K562 (cell line): ENCODE data around the gene BNIP5. TPM values are rescaled to one million over a fixed set of nuclear protein-coding genes. Genes with fewer than 3 reads are reported as not detected.

Experiments used
- DMBX1 ChIP-seq: fragments of 250-450 bp; sonication (Bioruptor Pico); IDR thresholded peaks from 2 replicates; pipeline ENCODE4 v1.8.0; 2022; ENCODE audit warnings: inconsistent platforms, mild to moderate bottlenecking, moderate library complexity, borderline replicate concordance
- ELF4 ChIP-seq: fragments of 450-650 bp; formaldehyde crosslinking; IDR thresholded peaks from 2 replicates; pipeline ENCODE4 v1.4.0; 2022; ENCODE audit warnings: missing genetic modification characterization
- FOSL1 ChIP-seq: fragments of 200-800 bp; sonication (Bioruptor generic); conservative IDR thresholded peaks from 2 replicates; pipeline ENCODE4 v1.6.1; 2016; ENCODE audit warnings: missing genetic modification characterization, missing compliant biosample characterization
- HDAC1 ChIP-seq, 2 experiments: fragments of 450-650 bp; IDR thresholded peaks; 2 replicates each; pipeline ENCODE4 v1.6.1; 2016 to 2017; ENCODE audit warnings: inconsistent platforms in 1 of 2, mild to moderate bottlenecking in 1 of 2, moderate library complexity in 1 of 2
- NCOA2 ChIP-seq, 2 experiments: fragments of 450-650 bp; IDR thresholded peaks; 2 replicates each; pipeline ENCODE4 v1.6.1; 2018; ENCODE audit warnings: mild to moderate bottlenecking in 2 of 2, moderate library complexity in 1 of 2; ENCODE audit not compliant: partially characterized antibody in 2 of 2
- NR4A1 ChIP-seq, 2 experiments: fragments of 250-450 bp in 1 of 2; fragments of 450-650 bp in 1 of 2; sonication (Bioruptor Pico) in 1 of 2; IDR thresholded peaks; 2 replicates each; pipeline versions ENCODE4 v1.4.0 to v1.6.1; 2016 to 2020; ENCODE audit warnings: mild to moderate bottlenecking in 2 of 2, missing compliant biosample characterization in 1 of 2, missing genetic modification characterization in 1 of 2, moderate library complexity in 1 of 2
- TAL1 ChIP-seq: fragments of 450-650 bp; IDR thresholded peaks from 2 replicates; pipeline ENCODE4 v1.6.1; 2016; ENCODE audit warnings: mild to moderate bottlenecking
- TCF7L2 ChIP-seq: fragments of 150-350 bp; IDR thresholded peaks from 2 replicates; pipeline ENCODE4 v1.6.1; 2016; ENCODE audit warnings: low read depth, mild to moderate bottlenecking, low read length, moderate library complexity
- TRIM24 ChIP-seq, 2 experiments: fragments of 450-650 bp; IDR thresholded peaks; 2 replicates each; pipeline ENCODE4 v1.6.1; 2016
- ZBTB8A ChIP-seq: fragments of 450-650 bp; IDR thresholded peaks from 2 replicates; pipeline ENCODE4 v1.6.1; 2018; ENCODE audit warnings: mild to moderate bottlenecking, moderate library complexity; ENCODE audit not compliant: partially characterized antibody
- ZFP30 ChIP-seq: fragments of 250-450 bp; sonication (Bioruptor Pico); IDR thresholded peaks from 2 replicates; pipeline ENCODE4 v1.8.0; 2022; ENCODE audit warnings: moderate library complexity, mild to moderate bottlenecking, inconsistent platforms, borderline replicate concordance
- ZNF143 ChIP-seq: sonication (generic); formaldehyde crosslinking; IDR thresholded peaks from 2 replicates; pipeline ENCODE4 v1.9.0; 2022; ENCODE audit warnings: mild to moderate bottlenecking, missing genetic modification reagents
- ZNF830 ChIP-seq: fragments of 250-450 bp; sonication (Bioruptor Pico); IDR thresholded peaks from 2 replicates; pipeline ENCODE4 v1.5.0; 2021; ENCODE audit warnings: mild to moderate bottlenecking
- polyA plus RNA-seq, 8 experiments: library from polyadenylated mRNA; depleted of rRNA in 4 of 8; stranded (reverse) in 5 of 8; unstranded in 3 of 8; fragments of >200 nt; fragmentation: Nextera tagmentation in 2 of 8; fragmentation: Illumina TruSeq in 1 of 8; extraction: Ambion mirVana in 2 of 8; extraction: Trizol in 1 of 8; gene quantifications; 2 replicates each; pipeline versions ENCODE4 v1.2.1 to v1.2.3, GENCODE V29; 2011 to 2014; ENCODE audit warnings: inconsistent platforms in 1 of 8, missing spikeins in 1 of 8
- total RNA-seq, 7 experiments: library from RNA; depleted of rRNA in 6 of 7; stranded (reverse); fragments of >200 nt in 6 of 7; fragmentation: Illumina TruSeq in 2 of 7; extraction: Trizol in 2 of 7; gene quantifications; 2 replicates each; pipeline versions ENCODE4 v1.2.1 to v1.2.3, GENCODE V29; 2011 to 2021; ENCODE audit warnings: low replicate concordance in 1 of 7
- TF ChIP-seq, protein P1 (sequence below): fragments of 250-450 bp; sonication (Bioruptor Pico); IDR thresholded peaks from 2 replicates; pipeline ENCODE4 v1.8.0; 2021; ENCODE audit warnings: mild to moderate bottlenecking, moderate library complexity
- TF ChIP-seq, protein P2 (sequence below): sonication (generic); formaldehyde crosslinking; IDR thresholded peaks from 2 replicates; pipeline ENCODE4 v1.8.0; 2023; ENCODE audit warnings: missing genetic modification reagents, mild to moderate bottlenecking, borderline replicate concordance
- TF ChIP-seq, protein P3 (sequence below): sonication (generic); formaldehyde crosslinking; IDR thresholded peaks from 2 replicates; pipeline ENCODE4 v1.8.0; 2022; ENCODE audit warnings: missing genetic modification reagents, mild to moderate bottlenecking, moderate library complexity, borderline replicate concordance
- TF ChIP-seq, protein P4 (sequence below): fragments of 450-650 bp; formaldehyde crosslinking; IDR thresholded peaks from 2 replicates; pipeline ENCODE4 v1.4.0; 2022; ENCODE audit warnings: mild to moderate bottlenecking, moderate library complexity

Gene BNIP5
- total and polyA plus RNA-seq, 9 of the 15 experiments (the other 6 are each of a cell fraction or from before 2014, with no cell fraction given): not detected

DNA sequence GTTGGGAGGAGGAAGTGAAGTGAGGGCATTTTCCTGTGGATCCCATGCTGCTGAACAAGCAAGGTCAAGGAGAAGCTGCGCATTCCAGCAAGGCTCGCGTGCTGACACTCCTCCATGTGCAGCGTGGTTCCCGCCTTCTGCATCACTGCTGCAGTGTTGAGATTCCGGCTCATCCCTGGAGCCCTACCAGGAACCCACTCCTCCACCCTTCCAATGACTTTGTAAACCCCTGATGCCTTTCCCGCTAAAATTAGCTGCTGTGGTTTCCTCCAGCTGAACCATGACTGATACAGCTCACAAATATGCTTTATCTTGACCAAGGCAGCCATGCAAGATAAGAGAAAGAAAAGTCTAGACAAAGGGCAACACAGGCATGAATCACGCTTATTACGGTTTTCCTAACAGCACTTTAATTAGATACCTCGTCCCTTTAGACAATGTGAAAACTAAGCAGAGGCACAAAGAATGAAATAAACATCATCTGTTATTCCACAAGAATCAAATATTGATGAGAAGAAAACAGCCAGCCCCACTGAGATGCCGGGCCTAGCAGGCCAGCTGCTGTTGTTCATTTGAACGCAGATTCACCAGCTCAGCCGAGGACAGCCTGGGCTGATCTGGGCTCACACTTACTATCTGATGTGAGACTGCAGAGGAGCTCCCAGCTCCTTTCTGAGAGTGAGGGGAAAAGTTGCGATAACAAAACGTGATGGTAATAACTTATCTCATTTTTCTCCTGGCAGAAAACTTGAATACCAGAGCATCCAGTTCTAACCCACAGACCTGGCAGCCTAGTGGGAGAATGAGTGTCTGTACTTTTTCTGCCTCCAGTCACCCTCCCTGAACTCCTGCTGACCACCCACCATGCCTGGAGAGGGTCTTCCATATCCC lies 14.2 kb upstream of the BNIP5 start (continued):
- TF ChIP-seq, protein P1, sequence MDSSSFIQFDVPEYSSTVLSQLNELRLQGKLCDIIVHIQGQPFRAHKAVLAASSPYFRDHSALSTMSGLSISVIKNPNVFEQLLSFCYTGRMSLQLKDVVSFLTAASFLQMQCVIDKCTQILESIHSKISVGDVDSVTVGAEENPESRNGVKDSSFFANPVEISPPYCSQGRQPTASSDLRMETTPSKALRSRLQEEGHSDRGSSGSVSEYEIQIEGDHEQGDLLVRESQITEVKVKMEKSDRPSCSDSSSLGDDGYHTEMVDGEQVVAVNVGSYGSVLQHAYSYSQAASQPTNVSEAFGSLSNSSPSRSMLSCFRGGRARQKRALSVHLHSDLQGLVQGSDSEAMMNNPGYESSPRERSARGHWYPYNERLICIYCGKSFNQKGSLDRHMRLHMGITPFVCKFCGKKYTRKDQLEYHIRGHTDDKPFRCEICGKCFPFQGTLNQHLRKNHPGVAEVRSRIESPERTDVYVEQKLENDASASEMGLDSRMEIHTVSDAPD (CRISPR knock-in tag): no peak
- TF ChIP-seq, protein P2, sequence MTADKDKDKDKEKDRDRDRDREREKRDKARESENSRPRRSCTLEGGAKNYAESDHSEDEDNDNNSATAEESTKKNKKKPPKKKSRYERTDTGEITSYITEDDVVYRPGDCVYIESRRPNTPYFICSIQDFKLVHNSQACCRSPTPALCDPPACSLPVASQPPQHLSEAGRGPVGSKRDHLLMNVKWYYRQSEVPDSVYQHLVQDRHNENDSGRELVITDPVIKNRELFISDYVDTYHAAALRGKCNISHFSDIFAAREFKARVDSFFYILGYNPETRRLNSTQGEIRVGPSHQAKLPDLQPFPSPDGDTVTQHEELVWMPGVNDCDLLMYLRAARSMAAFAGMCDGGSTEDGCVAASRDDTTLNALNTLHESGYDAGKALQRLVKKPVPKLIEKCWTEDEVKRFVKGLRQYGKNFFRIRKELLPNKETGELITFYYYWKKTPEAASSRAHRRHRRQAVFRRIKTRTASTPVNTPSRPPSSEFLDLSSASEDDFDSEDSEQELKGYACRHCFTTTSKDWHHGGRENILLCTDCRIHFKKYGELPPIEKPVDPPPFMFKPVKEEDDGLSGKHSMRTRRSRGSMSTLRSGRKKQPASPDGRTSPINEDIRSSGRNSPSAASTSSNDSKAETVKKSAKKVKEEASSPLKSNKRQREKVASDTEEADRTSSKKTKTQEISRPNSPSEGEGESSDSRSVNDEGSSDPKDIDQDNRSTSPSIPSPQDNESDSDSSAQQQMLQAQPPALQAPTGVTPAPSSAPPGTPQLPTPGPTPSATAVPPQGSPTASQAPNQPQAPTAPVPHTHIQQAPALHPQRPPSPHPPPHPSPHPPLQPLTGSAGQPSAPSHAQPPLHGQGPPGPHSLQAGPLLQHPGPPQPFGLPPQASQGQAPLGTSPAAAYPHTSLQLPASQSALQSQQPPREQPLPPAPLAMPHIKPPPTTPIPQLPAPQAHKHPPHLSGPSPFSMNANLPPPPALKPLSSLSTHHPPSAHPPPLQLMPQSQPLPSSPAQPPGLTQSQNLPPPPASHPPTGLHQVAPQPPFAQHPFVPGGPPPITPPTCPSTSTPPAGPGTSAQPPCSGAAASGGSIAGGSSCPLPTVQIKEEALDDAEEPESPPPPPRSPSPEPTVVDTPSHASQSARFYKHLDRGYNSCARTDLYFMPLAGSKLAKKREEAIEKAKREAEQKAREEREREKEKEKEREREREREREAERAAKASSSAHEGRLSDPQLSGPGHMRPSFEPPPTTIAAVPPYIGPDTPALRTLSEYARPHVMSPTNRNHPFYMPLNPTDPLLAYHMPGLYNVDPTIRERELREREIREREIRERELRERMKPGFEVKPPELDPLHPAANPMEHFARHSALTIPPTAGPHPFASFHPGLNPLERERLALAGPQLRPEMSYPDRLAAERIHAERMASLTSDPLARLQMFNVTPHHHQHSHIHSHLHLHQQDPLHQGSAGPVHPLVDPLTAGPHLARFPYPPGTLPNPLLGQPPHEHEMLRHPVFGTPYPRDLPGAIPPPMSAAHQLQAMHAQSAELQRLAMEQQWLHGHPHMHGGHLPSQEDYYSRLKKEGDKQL (CRISPR knock-in tag): no peak
- no peak for TF ChIP-seq ZBTB8A
- TF ChIP-seq TRIM24 (IDR thresholded peaks at IDR 0.05): peak; percentile 90 to 93
- TF ChIP-seq ZFP30 (CRISPR knock-in tag): no peak
- no peak for TF ChIP-seq ZNF830 (CRISPR knock-in tag)
- TF ChIP-seq ZNF143 (CRISPR knock-in tag): no peak
- TF ChIP-seq ELF4 (CRISPR knock-in tag): peak; percentile 90
- no peak for TF ChIP-seq NCOA2 (IDR thresholded peaks at IDR 0.05; ENCODE audit: partially characterized antibody in 2 of 2)
- TF ChIP-seq FOSL1 (tag): peak; percentile 99
- TF ChIP-seq DMBX1: peak; percentile 84
- TF ChIP-seq HDAC1 (IDR thresholded peaks at IDR 0.05): peak in 1 of 2 experiments; percentile 97; a peak in 3 of 4 replicates
- TF ChIP-seq, protein P3, sequence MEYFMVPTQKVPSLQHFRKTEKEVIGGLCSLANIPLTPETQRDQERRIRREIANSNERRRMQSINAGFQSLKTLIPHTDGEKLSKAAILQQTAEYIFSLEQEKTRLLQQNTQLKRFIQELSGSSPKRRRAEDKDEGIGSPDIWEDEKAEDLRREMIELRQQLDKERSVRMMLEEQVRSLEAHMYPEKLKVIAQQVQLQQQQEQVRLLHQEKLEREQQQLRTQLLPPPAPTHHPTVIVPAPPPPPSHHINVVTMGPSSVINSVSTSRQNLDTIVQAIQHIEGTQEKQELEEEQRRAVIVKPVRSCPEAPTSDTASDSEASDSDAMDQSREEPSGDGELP: peak; percentile 97
- TF ChIP-seq TCF7L2: no peak
- TF ChIP-seq, protein P4, sequence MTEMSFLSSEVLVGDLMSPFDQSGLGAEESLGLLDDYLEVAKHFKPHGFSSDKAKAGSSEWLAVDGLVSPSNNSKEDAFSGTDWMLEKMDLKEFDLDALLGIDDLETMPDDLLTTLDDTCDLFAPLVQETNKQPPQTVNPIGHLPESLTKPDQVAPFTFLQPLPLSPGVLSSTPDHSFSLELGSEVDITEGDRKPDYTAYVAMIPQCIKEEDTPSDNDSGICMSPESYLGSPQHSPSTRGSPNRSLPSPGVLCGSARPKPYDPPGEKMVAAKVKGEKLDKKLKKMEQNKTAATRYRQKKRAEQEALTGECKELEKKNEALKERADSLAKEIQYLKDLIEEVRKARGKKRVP (CRISPR knock-in tag): peak; percentile 27; the same call in 1 of the 2 replicates
- TF ChIP-seq TAL1: peak; percentile 89
- no peak; the same call in 1 of the 2 replicates for TF ChIP-seq NR4A1 (CRISPR knock-in tag; IDR thresholded peaks at IDR 0.05)
- peak; percentile 76; the same call in 1 of the 2 replicates for TF ChIP-seq NR4A1 (tag; IDR thresholded peaks at IDR 0.05)
